MM.1S (cell line): ENCODE measurements around the gene SDSL.

Source experiments
- DNase-seq: peaks from one replicate; pipeline ENCODE4 v3.0.0-alpha.2; 2015
- H2AFZ ChIP-seq: fragments of 300-600 bp; sonication (generic); 2 replicates; pipeline ENCODE4 v1.6.0; 2016; ENCODE audit warnings: antibody characterized with exemption, low read length
- H3F3A ChIP-seq: fragments of 300-600 bp; sonication (generic); 2 replicates; pipeline ENCODE4 v1.6.1; 2016; ENCODE audit warnings: mild to moderate bottlenecking, antibody characterized with exemption, low read length, moderate library complexity, mixed read lengths; ENCODE audit not compliant: insufficient read depth
- H3K27ac ChIP-seq: fragments of 300-600 bp; sonication (generic); 2 replicates; pipeline ENCODE4 v1.5.1; 2016; ENCODE audit warnings: mild to moderate bottlenecking, low read length
- H3K27me3 ChIP-seq: fragments of 300-600 bp; sonication (generic); replicated peaks from 2 replicates; pipeline ENCODE4 v1.6.0; 2016; ENCODE audit warnings: low read length; ENCODE audit not compliant: insufficient read depth
- H3K36me3 ChIP-seq: fragments of 300-600 bp; sonication (generic); replicated peaks from 2 replicates; pipeline ENCODE4 v1.6.1; 2016; ENCODE audit warnings: mild to moderate bottlenecking, low read length, mixed read lengths; ENCODE audit not compliant: insufficient read depth
- H3K4me1 ChIP-seq: fragments of 300-600 bp; sonication (generic); 2 replicates; pipeline ENCODE4 v1.6.1; 2016; ENCODE audit warnings: low read length, mixed read lengths
- H3K4me2 ChIP-seq: fragments of 300-600 bp; sonication (generic); 2 replicates; pipeline ENCODE4 v1.6.0; 2016; ENCODE audit warnings: low read depth, low read length
- H3K4me3 ChIP-seq: fragments of 300-600 bp; sonication (generic); 2 replicates; pipeline ENCODE4 v1.5.1; 2016; ENCODE audit warnings: low read length, mixed read lengths
- H3K79me2 ChIP-seq: fragments of 300-600 bp; sonication (generic); 2 replicates; pipeline ENCODE4 v1.6.1; 2016; ENCODE audit warnings: mixed run types, low read length, mixed read lengths
- H3K9ac ChIP-seq: fragments of 300-600 bp; sonication (generic); 2 replicates; pipeline ENCODE4 v1.6.1; 2016; ENCODE audit warnings: low read length, mixed read lengths
- H3K9me2 ChIP-seq: fragments of 300-600 bp; sonication (generic); replicated peaks from 2 replicates; pipeline ENCODE4 v1.6.1; 2016; ENCODE audit warnings: mild to moderate bottlenecking, low read length, mixed read lengths; ENCODE audit not compliant: insufficient read depth
- H3K9me3 ChIP-seq: fragments of 300-600 bp; sonication (generic); replicated peaks from 2 replicates; pipeline ENCODE4 v1.6.1; 2016; ENCODE audit warnings: mild to moderate bottlenecking, low read length, mixed read lengths; ENCODE audit not compliant: insufficient read depth
- H4K20me1 ChIP-seq: fragments of 300-600 bp; sonication (generic); 2 replicates; pipeline ENCODE4 v1.6.1; 2016; ENCODE audit warnings: mild to moderate bottlenecking, low read length, moderate library complexity, mixed read lengths; ENCODE audit not compliant: insufficient read depth
- CTCF ChIP-seq: fragments of 300-600 bp; sonication (generic); IDR thresholded peaks from 2 replicates; pipeline ENCODE4 v1.5.1; 2016; ENCODE audit warnings: antibody characterized with exemption, low read length, mixed read lengths
- EZH2 ChIP-seq: fragments of 300-600 bp; sonication (generic); optimal IDR thresholded peaks from 2 replicates; pipeline ENCODE3; 2017; ENCODE audit warnings: low read depth, mild to moderate bottlenecking, antibody characterized with exemption, low read length, mixed read lengths
- EZH2phosphoT487 ChIP-seq: fragments of 300-600 bp; sonication (generic); IDR thresholded peaks from 2 replicates; pipeline ENCODE4 v1.6.1; 2018; ENCODE audit warnings: antibody characterized with exemption, low read length

SDSL gene

GRCh38 chr12:113418213-113418879, 3.8 kb upstream of the SDSL start:
- H4K20me1 ChIP-seq = no peaks in the 10 kb centered on the region
- H3K36me3 ChIP-seq = no peaks in the 10 kb centered on the region
- H3K9ac ChIP-seq = no peak overlapping the region
- no peaks in the 10 kb centered on the region for H3K9me2 ChIP-seq
- peaks cover 6% of the 10 kb centered on the region; the same call in 1 of the 2 replicates for H3F3A ChIP-seq
- H3K27ac ChIP-seq = no peak overlapping the region
- H3K27me3 ChIP-seq = no peaks in the 10 kb centered on the region
- TF ChIP-seq EZH2phosphoT487 (no peak), CTCF (no peak), EZH2 (no peak)
- H3K4me3 ChIP-seq = no peak overlapping the region
- no peak overlapping the region for H2AFZ ChIP-seq
- H3K9me3 ChIP-seq = no peaks in the 10 kb centered on the region
- H3K79me2 ChIP-seq = no peaks in the 10 kb centered on the region; the same call in none of the 2 replicates
- H3K4me2 ChIP-seq = no peak overlapping the region
- no peak for DNase-seq
- no peaks in the 10 kb centered on the region for H3K4me1 ChIP-seq

GRCh38 chr12:113420996-113421595, 1.1 kb upstream of the SDSL start:
- no peaks in the 10 kb centered on the region for H3K9me2 ChIP-seq
- no peak overlapping the region for H3K4me2 ChIP-seq
- H3K4me3 ChIP-seq = no peak overlapping the region
- H3F3A ChIP-seq = peaks cover 6% of the 10 kb centered on the region; the same call in 1 of the 2 replicates
- no peaks in the 10 kb centered on the region for H3K27me3 ChIP-seq
- H3K9me3 ChIP-seq = no peaks in the 10 kb centered on the region
- no peaks in the 10 kb centered on the region; the same call in none of the 2 replicates for H3K79me2 ChIP-seq
- TF ChIP-seq CTCF (no peak), EZH2 (no peak), EZH2phosphoT487 (no peak)
- H3K4me1 ChIP-seq = no peaks in the 10 kb centered on the region
- no peak for DNase-seq
- H3K36me3 ChIP-seq = no peaks in the 10 kb centered on the region
- no peak overlapping the region for H2AFZ ChIP-seq
- H4K20me1 ChIP-seq = no peaks in the 10 kb centered on the region
- no peak overlapping the region for H3K27ac ChIP-seq
- H3K9ac ChIP-seq = no peak overlapping the region

- no peaks in the 10 kb centered on the region for H3K9me3 ChIP-seq
- H3K27me3 ChIP-seq = no peaks in the 10 kb centered on the region
- H4K20me1 ChIP-seq = no peaks in the 10 kb centered on the region
- no peak for DNase-seq
- H3K9me2 ChIP-seq = no peaks in the 10 kb centered on the region
- no peak overlapping the region for H2AFZ ChIP-seq
- peak overlapping the region; percentile 80; the same call in 1 of the 2 replicates for H3K27ac ChIP-seq
- H3K4me2 ChIP-seq = peak overlapping the region; percentile 63
- H3F3A ChIP-seq = peaks cover 6% of the 10 kb centered on the region; the same call in 1 of the 2 replicates
- peak overlapping the region; percentile 88 for H3K9ac ChIP-seq
- no peaks in the 10 kb centered on the region for H3K36me3 ChIP-seq
- no peaks in the 10 kb centered on the region for H3K4me1 ChIP-seq
- no peaks in the 10 kb centered on the region; the same call in none of the 2 replicates for H3K79me2 ChIP-seq
- peak overlapping the region; percentile 73 for H3K4me3 ChIP-seq
- TF ChIP-seq CTCF (no peak), EZH2phosphoT487 (no peak), EZH2 (no peak)
Measured at GRCh38 chr12:113422886-113423669, 898 bp downstream of the SDSL start.
